Breast epithelium (tissue), 3 donors: ENCODE results near the gene CCR8.

Source experiments
- POLR2A ChIP-seq: fragments of 450-650 bp; IDR thresholded peaks from one replicate; pipeline ENCODE4 v1.6.1; 2016; ENCODE audit warnings: antibody characterized with exemption, mild to moderate bottlenecking, moderate library complexity
- POLR2AphosphoS5 ChIP-seq, 3 donors: sonication (generic); formaldehyde crosslinking; IDR thresholded peaks; one replicate each; pipeline ENCODE4 v1.6.1; 2017; ENCODE audit warnings: antibody characterized with exemption in 3 of 3
- TF ChIP-seq, protein P1 (sequence below), 3 donors: fragments of 450-650 bp; IDR thresholded peaks; one replicate each; pipeline ENCODE4 v1.5.1; 2016 to 2017; ENCODE audit warnings: antibody characterized with exemption in 3 of 3, mild to moderate bottlenecking in 3 of 3, moderate library complexity in 3 of 3

GRCh38 chr3:39280571-39280970 lies 48.9 kb upstream of the CCR8 start:
- TF ChIP-seq, protein P1, sequence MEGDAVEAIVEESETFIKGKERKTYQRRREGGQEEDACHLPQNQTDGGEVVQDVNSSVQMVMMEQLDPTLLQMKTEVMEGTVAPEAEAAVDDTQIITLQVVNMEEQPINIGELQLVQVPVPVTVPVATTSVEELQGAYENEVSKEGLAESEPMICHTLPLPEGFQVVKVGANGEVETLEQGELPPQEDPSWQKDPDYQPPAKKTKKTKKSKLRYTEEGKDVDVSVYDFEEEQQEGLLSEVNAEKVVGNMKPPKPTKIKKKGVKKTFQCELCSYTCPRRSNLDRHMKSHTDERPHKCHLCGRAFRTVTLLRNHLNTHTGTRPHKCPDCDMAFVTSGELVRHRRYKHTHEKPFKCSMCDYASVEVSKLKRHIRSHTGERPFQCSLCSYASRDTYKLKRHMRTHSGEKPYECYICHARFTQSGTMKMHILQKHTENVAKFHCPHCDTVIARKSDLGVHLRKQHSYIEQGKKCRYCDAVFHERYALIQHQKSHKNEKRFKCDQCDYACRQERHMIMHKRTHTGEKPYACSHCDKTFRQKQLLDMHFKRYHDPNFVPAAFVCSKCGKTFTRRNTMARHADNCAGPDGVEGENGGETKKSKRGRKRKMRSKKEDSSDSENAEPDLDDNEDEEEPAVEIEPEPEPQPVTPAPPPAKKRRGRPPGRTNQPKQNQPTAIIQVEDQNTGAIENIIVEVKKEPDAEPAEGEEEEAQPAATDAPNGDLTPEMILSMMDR (IDR thresholded peaks at IDR 0.05), result no peak
- no peak for TF ChIP-seq POLR2AphosphoS5 (IDR thresholded peaks at IDR 0.05)
- no peak for TF ChIP-seq POLR2A
